ENCODE measurements around the gene STC2.

- TF ChIP-seq, protein P1, sequence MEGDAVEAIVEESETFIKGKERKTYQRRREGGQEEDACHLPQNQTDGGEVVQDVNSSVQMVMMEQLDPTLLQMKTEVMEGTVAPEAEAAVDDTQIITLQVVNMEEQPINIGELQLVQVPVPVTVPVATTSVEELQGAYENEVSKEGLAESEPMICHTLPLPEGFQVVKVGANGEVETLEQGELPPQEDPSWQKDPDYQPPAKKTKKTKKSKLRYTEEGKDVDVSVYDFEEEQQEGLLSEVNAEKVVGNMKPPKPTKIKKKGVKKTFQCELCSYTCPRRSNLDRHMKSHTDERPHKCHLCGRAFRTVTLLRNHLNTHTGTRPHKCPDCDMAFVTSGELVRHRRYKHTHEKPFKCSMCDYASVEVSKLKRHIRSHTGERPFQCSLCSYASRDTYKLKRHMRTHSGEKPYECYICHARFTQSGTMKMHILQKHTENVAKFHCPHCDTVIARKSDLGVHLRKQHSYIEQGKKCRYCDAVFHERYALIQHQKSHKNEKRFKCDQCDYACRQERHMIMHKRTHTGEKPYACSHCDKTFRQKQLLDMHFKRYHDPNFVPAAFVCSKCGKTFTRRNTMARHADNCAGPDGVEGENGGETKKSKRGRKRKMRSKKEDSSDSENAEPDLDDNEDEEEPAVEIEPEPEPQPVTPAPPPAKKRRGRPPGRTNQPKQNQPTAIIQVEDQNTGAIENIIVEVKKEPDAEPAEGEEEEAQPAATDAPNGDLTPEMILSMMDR (IDR thresholded peaks at IDR 0.05), result no peak
- TF ChIP-seq EP300 (IDR thresholded peaks at IDR 0.05; ENCODE audit: low read depth), result no peak
Measured at GRCh38 chr5:173318330-173318729, 9.9 kb downstream of the STC2 start.

Measured in transverse colon (tissue), 3 donors.